Measurements from ENCODE around the gene TBCK.

Gene TBCK

GRCh38 chr4:106317815-106318214 is 1.8 kb upstream of the TBCK start:
- TF ChIP-seq CTCF (conservative IDR thresholded peaks at IDR 0.05; ENCODE audit: low read depth, low read length), result no peak
- no peak overlapping the region for H2AFZ ChIP-seq (ENCODE audit: low read depth)
- no peaks in the 10 kb centered on the region for H3K27me3 ChIP-seq (ENCODE audit: insufficient read depth, low read depth)
- peaks cover 30% of the 10 kb centered on the region for H3K4me1 ChIP-seq (ENCODE audit: low read depth, poor library complexity, severe bottlenecking)
- no peak overlapping the region for H3K4me3 ChIP-seq (IDR thresholded peaks at IDR 0.05; ENCODE audit: insufficient read depth, low read depth, low read length)
- no peak overlapping the region for H3K9ac ChIP-seq
- no peaks in the 10 kb centered on the region for H4K20me1 ChIP-seq (ENCODE audit: insufficient read depth)
- peak overlapping the region; percentile 99 for H3K4me2 ChIP-seq
- H3K27ac ChIP-seq, result no peak overlapping the region
- no peaks in the 10 kb centered on the region for H3K36me3 ChIP-seq (ENCODE audit: insufficient read depth)
- H3K79me2 ChIP-seq (ENCODE audit: insufficient read depth, low read depth), result peaks cover 75% of the 10 kb centered on the region

GRCh38 chr4:106316773-106317409 is 882 bp upstream of the TBCK start:
- Histone ChIP-seq H4K20me1 (ENCODE audit: insufficient read depth) (no peaks in the 10 kb centered on the region), H3K9ac (peak overlapping the region; percentile 84), H3K4me2 (peak overlapping the region; percentile 99), H3K4me1 (ENCODE audit: low read depth, poor library complexity, severe bottlenecking) (peaks cover 30% of the 10 kb centered on the region), H3K27ac (peak overlapping the region; percentile 89), H2AFZ (ENCODE audit: low read depth) (peak overlapping the region; percentile 81), H3K27me3 (ENCODE audit: insufficient read depth, low read depth) (no peaks in the 10 kb centered on the region), H3K79me2 (ENCODE audit: insufficient read depth, low read depth) (peaks cover 70% of the 10 kb centered on the region), H3K4me3 (IDR thresholded peaks at IDR 0.05; ENCODE audit: insufficient read depth, low read depth, low read length) (peak overlapping the region; percentile 54), H3K36me3 (ENCODE audit: insufficient read depth) (no peaks in the 10 kb centered on the region)
- no peak for TF ChIP-seq CTCF (conservative IDR thresholded peaks at IDR 0.05; ENCODE audit: low read depth, low read length)

GRCh38 chr4:106315476-106315967 is 487 bp downstream of the TBCK start:
- peaks cover 68% of the 10 kb centered on the region for H3K79me2 ChIP-seq (ENCODE audit: insufficient read depth, low read depth)

GRCh38 chr4:106314960-106315359 is 1.0 kb downstream of the TBCK start:
- peak overlapping the region; percentile 84; the same call in 1 of the 2 replicates for H3K9ac ChIP-seq
- peak overlapping the region; percentile 89; the same call in 1 of the 2 replicates for H3K27ac ChIP-seq
- no peaks in the 10 kb centered on the region for H4K20me1 ChIP-seq (ENCODE audit: insufficient read depth)
- peaks cover 30% of the 10 kb centered on the region for H3K4me1 ChIP-seq (ENCODE audit: low read depth, poor library complexity, severe bottlenecking)
- H3K36me3 ChIP-seq (ENCODE audit: insufficient read depth), result no peaks in the 10 kb centered on the region
- no peak for TF ChIP-seq CTCF (conservative IDR thresholded peaks at IDR 0.05; ENCODE audit: low read depth, low read length)
- H3K79me2 ChIP-seq (ENCODE audit: insufficient read depth, low read depth), result peaks cover 62% of the 10 kb centered on the region
- no peak overlapping the region for H2AFZ ChIP-seq (ENCODE audit: low read depth)
- H3K4me3 ChIP-seq (IDR thresholded peaks at IDR 0.05; ENCODE audit: insufficient read depth, low read depth, low read length), result no peak overlapping the region
- H3K27me3 ChIP-seq (ENCODE audit: insufficient read depth, low read depth), result no peaks in the 10 kb centered on the region
- H3K4me2 ChIP-seq, result peak overlapping the region; percentile 83

More at GRCh38 chr4:106315476-106315967, 487 bp downstream of the TBCK start:
- Histone ChIP-seq H3K4me3 (IDR thresholded peaks at IDR 0.05; ENCODE audit: insufficient read depth, low read depth, low read length) (peak overlapping the region; percentile 20), H3K4me2 (peak overlapping the region; percentile 83), H3K4me1 (ENCODE audit: low read depth, poor library complexity, severe bottlenecking) (peaks cover 30% of the 10 kb centered on the region), H3K36me3 (ENCODE audit: insufficient read depth) (no peaks in the 10 kb centered on the region), H3K27me3 (ENCODE audit: insufficient read depth, low read depth) (no peaks in the 10 kb centered on the region), H3K27ac (peak overlapping the region; percentile 89), H2AFZ (ENCODE audit: low read depth) (peak overlapping the region; percentile 81), H3K9ac (peak overlapping the region; percentile 84), H4K20me1 (ENCODE audit: insufficient read depth) (no peaks in the 10 kb centered on the region)
- no peak for TF ChIP-seq CTCF (conservative IDR thresholded peaks at IDR 0.05; ENCODE audit: low read depth, low read length)

Data from KMS-11 (cell line).